IMR-90 (cell line): Measurements from ENCODE around the gene KLHL30. TPM values are rescaled to one million over a fixed set of nuclear protein-coding genes. Genes with fewer than 3 reads are reported as not detected.

ENCODE experiments used
- ATAC-seq: fragments of 200-7000 bp; cut with Tn5 transposase; 2 replicates; pipeline ENCODE4 v1.9.1; 2020; ENCODE audit warnings: low read depth, mild to moderate bottlenecking, moderate library complexity
- BruUV-seq: library from RNA; stranded (reverse); fragments of 400-500 nt; replicated peaks from 2 replicates; lab custom pipeline; 2021; lab: Mats Ljungman, UMichigan
- CTCF ChIA-PET: fragments of 300-600 bp; formaldehyde crosslinking; extraction: SDS; loops from one replicate; lab custom pipeline; 2021; ENCODE audit warnings: antibody characterized with exemption; lab: Yijun Ruan, JAX
- POLR2A ChIA-PET: fragments of 300-600 bp; sonication (Branson Sonifier 250); formaldehyde crosslinking; loops from one replicate; lab custom pipeline; 2022; ENCODE audit warnings: antibody characterized with exemption; ENCODE audit not compliant: unreplicated experiment; lab: Charles Lee
- DNase-seq: peaks from one replicate; pipeline ENCODE4 v3.0.0; 2013
- H2AFZ ChIP-seq: replicated peaks from 2 replicates; pipeline ENCODE3; 2013; ENCODE audit warnings: low read length, mild to moderate bottlenecking; ENCODE audit not compliant: poor library complexity
- H2AK5ac ChIP-seq: 2 replicates; pipeline ENCODE4 v1.6.1; 2013; ENCODE audit warnings: low read depth, low read length, inconsistent platforms
- H2AK9ac ChIP-seq: replicated peaks from 2 replicates; pipeline ENCODE3; 2013; ENCODE audit warnings: mild to moderate bottlenecking, low read depth, low read length, moderate library complexity; ENCODE audit not compliant: poor library complexity
- H2BK120ac ChIP-seq: 2 replicates; pipeline ENCODE4 v1.6.1; 2013; ENCODE audit warnings: low read depth, low read length, inconsistent platforms
- H2BK15ac ChIP-seq: 3 replicates; pipeline ENCODE4 v1.6.1; 2013; ENCODE audit warnings: low read depth, low read length, inconsistent platforms
- H2BK20ac ChIP-seq: 2 replicates; pipeline ENCODE4 v1.6.1; 2013; ENCODE audit warnings: low read depth, mild to moderate bottlenecking, inconsistent platforms, low read length, moderate library complexity
- H2BK5ac ChIP-seq: 2 replicates; pipeline ENCODE4 v1.6.1; 2013; ENCODE audit warnings: mild to moderate bottlenecking, low read depth, low read length, inconsistent platforms; ENCODE audit not compliant: poor library complexity, severe bottlenecking
- H3K14ac ChIP-seq: replicated peaks from 2 replicates; pipeline ENCODE4 v1.6.1; 2013; ENCODE audit warnings: low read depth, low read length, inconsistent platforms
- H3K18ac ChIP-seq: 2 replicates; pipeline ENCODE4 v1.6.1; 2013; ENCODE audit warnings: low read depth, low read length, control low read depth
- H3K23ac ChIP-seq: 2 replicates; pipeline ENCODE4 v1.6.1; 2013; ENCODE audit warnings: low read depth, low read length, inconsistent platforms
- H3K27ac ChIP-seq: 2 replicates; pipeline ENCODE4 v1.5.1; 2013; ENCODE audit warnings: mild to moderate bottlenecking, control low read depth, low read length; ENCODE audit not compliant: insufficient read depth
- H3K27me3 ChIP-seq: 2 replicates; pipeline ENCODE4 v1.6.1; 2013; ENCODE audit warnings: low read length; ENCODE audit not compliant: control insufficient read depth, insufficient read depth
- H3K36me3 ChIP-seq: 2 replicates; pipeline ENCODE4 v1.6.1; 2013; ENCODE audit warnings: low read length, mixed read lengths; ENCODE audit not compliant: control insufficient read depth, insufficient read depth
- H3K4ac ChIP-seq: 2 replicates; pipeline ENCODE4 v1.6.1; 2013; ENCODE audit warnings: low read depth, low read length, inconsistent platforms
- H3K4me1 ChIP-seq: 2 replicates; pipeline ENCODE4 v1.6.1; 2013; ENCODE audit warnings: low read length, mixed read lengths; ENCODE audit not compliant: control insufficient read depth, insufficient read depth
- H3K4me2 ChIP-seq: 2 replicates; pipeline ENCODE4 v1.6.1; 2013; ENCODE audit warnings: low read depth, mild to moderate bottlenecking, control low read depth, low read length, moderate library complexity
- H3K4me3 ChIP-seq: 2 replicates; pipeline ENCODE4 v1.5.1; 2013; ENCODE audit warnings: low read depth, mild to moderate bottlenecking, control low read depth, low read length, moderate library complexity; ENCODE audit not compliant: insufficient read depth
- H3K56ac ChIP-seq: 2 replicates; pipeline ENCODE4 v1.6.1; 2013; ENCODE audit warnings: low read length, inconsistent platforms; ENCODE audit not compliant: insufficient read depth; ENCODE audit errors: extremely low read depth
- H3K79me1 ChIP-seq, 2 experiments: 2 replicates each; pipeline ENCODE4 v1.6.1; 2013; ENCODE audit warnings: low read length in 2 of 2, inconsistent platforms in 1 of 2, low read depth in 1 of 2
- H3K9ac ChIP-seq: 2 replicates; pipeline ENCODE4 v1.6.1; 2013; ENCODE audit warnings: low read depth, low read length, control low read depth
- H3K9me1 ChIP-seq: 2 replicates; pipeline ENCODE4 v1.6.1; 2013; ENCODE audit warnings: low read length, inconsistent platforms; ENCODE audit not compliant: insufficient read depth
- H3K9me3 ChIP-seq: 2 replicates; pipeline ENCODE4 v1.6.1; 2013; ENCODE audit warnings: low read length; ENCODE audit not compliant: control insufficient read depth, insufficient read depth
- H4K20me1 ChIP-seq: 2 replicates; pipeline ENCODE4 v1.6.1; 2013; ENCODE audit warnings: low read length, inconsistent platforms; ENCODE audit not compliant: insufficient read depth
- H4K5ac ChIP-seq: 2 replicates; pipeline ENCODE4 v1.6.1; 2013; ENCODE audit warnings: mild to moderate bottlenecking, low read depth, low read length, control low read depth
- H4K8ac ChIP-seq, 2 experiments: 2 replicates each; pipeline ENCODE4 v1.6.1; 2013; ENCODE audit warnings: low read depth in 2 of 2, low read length in 2 of 2, control low read depth in 1 of 2, inconsistent platforms in 1 of 2
- H4K91ac ChIP-seq: 2 replicates; pipeline ENCODE4 v1.6.1; 2013; ENCODE audit warnings: low read depth, low read length, inconsistent platforms; ENCODE audit not compliant: insufficient read depth
- CHD1 ChIP-seq: IDR thresholded peaks from 2 replicates; pipeline ENCODE4 v1.6.1; 2012; ENCODE audit warnings: low read depth, low read length, improper control_type of control experiment
- FOS ChIP-seq: fragments of 150-350 bp; IDR thresholded peaks from 2 replicates; pipeline ENCODE4 v1.6.1; 2016; ENCODE audit warnings: low read depth, low read length
- MAFK ChIP-seq: IDR thresholded peaks from 2 replicates; pipeline ENCODE4 v1.6.1; 2012; ENCODE audit warnings: low read depth, low read length, improper control_type of control experiment
- MAZ ChIP-seq: IDR thresholded peaks from 2 replicates; pipeline ENCODE4 v1.6.1; 2012; ENCODE audit warnings: low read depth, mild to moderate bottlenecking, low read length, improper control_type of control experiment, moderate library complexity, borderline replicate concordance
- NFE2L2 ChIP-seq: fragments of 150-350 bp; IDR thresholded peaks from 2 replicates; pipeline ENCODE4 v1.6.1; 2016; ENCODE audit warnings: low read depth, mild to moderate bottlenecking, low read length
- RCOR1 ChIP-seq: IDR thresholded peaks from 2 replicates; pipeline ENCODE4 v1.6.1; 2012; ENCODE audit warnings: mild to moderate bottlenecking, low read length, improper control_type of control experiment; ENCODE audit not compliant: insufficient replicate concordance
- SMC3 ChIP-seq: fragments of 150-350 bp; IDR thresholded peaks from 2 replicates; pipeline ENCODE4 v1.6.1; 2016; ENCODE audit warnings: low read depth, mild to moderate bottlenecking, antibody characterized with exemption, low read length, moderate library complexity
- WGBS, 2 experiments: methylation state at CpG; one replicate each; pipeline versions ENCODE4 v1.1.5 to v1.1.7; 2013; ENCODE audit warnings: missing lambda C conversion rate in 2 of 2; ENCODE audit not compliant: insufficient read length in 1 of 2; ENCODE audit errors: extremely low coverage in 2 of 2; 5-methylcytosine and 5-hydroxymethylcytosine counted together
- dilution Hi-C: fragments of 300-500 bp; cut with HindIII; formaldehyde crosslinking; loops from one replicate; pipeline ENCODE4 v1.14.3; 2018; ENCODE audit warnings: low sequenced_read_pairs; ENCODE audit not compliant: unreplicated experiment
- in situ Hi-C: fragments of 300-500 bp; cut with MboI; formaldehyde crosslinking; loops from 3 replicates; pipeline ENCODE4 v1.14.3; 2019; ENCODE audit warnings: low sequenced_read_pairs, inconsistent platforms, mixed read lengths
- intact Hi-C: fragments of 100-400 bp; cut with micrococcal nuclease; formaldehyde crosslinking; loops from 2 replicates; pipeline ENCODE4 v1.10.0; 2022
- polyA plus RNA-seq, 3 experiments: library from polyadenylated mRNA; depleted of rRNA; stranded (reverse); fragments of >200 nt; gene quantifications; 2 replicates each; pipeline ENCODE4 v1.2.3, GENCODE V29; 2012; ENCODE audit warnings: low replicate concordance in 1 of 3
- total RNA-seq: library from RNA; depleted of rRNA; stranded (reverse); fragments of >200 nt; gene quantifications from 2 replicates; pipeline ENCODE4 v1.2.3, GENCODE V29; 2012
- TF ChIP-seq, protein P1 (sequence below): fragments of 150-350 bp; IDR thresholded peaks from 2 replicates; pipeline ENCODE4 v1.6.1; 2017; ENCODE audit warnings: mild to moderate bottlenecking, antibody characterized with exemption, low read length, low read depth
- TF ChIP-seq, protein P2 (sequence below): conservative IDR thresholded peaks from 2 replicates; pipeline ENCODE4 v1.5.1; 2012; ENCODE audit warnings: mild to moderate bottlenecking, low read depth, low read length, improper control_type of control experiment
- TF ChIP-seq, protein P3 (sequence below): fragments of 150-350 bp; IDR thresholded peaks from 2 replicates; pipeline ENCODE4 v1.6.1; 2016; ENCODE audit warnings: low read depth, mild to moderate bottlenecking, low read length, moderate library complexity, borderline replicate concordance

Gene KLHL30
- total and polyA plus RNA-seq, 2 of the 4 experiments (the other 2 are of a cell fraction) = under 0.01 to 0.03 TPM

DNA sequence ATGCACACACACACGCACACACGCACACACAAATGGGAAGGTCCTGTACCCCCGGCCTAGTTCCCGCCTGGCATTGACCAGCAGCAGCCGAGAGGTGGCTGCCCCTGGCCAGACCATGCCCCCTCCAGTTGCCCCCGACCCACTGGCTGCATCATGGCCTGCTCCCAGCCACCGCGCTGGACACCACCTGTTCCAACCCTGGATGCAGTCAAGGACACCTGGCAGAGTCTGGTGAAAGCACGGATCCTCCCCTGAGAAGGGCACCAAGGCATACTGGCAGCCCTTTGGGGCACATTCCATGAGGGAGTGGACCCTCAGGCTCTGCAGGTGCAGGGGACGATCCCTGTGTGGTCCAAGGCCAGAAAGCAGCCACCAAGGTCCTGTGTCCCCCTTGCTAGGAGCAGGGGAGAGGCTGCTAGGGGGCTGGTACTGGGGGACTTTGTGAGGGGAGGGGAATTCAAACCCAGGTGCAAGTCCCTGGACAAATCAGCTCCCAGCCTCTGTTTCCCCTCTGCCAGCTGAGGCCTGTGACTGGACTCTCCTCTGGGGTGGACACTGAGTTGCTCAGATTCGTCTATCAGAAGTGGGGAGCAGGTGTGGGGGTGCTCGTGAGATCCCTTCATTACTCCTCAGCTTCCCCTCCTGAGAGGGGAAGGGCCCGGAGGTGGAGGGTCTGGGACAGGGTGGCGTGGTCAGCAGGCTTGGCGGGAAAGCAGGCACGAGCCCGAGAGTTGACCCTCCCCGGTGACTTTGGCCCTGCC is 34.8 kb upstream of the KLHL30 start:
- intact Hi-C loops = no loop called here

More for the DNA sequence above, 34.8 kb upstream of the KLHL30 start:
- no peaks in the 10 kb centered on the region for H4K20me1 ChIP-seq
- H3K14ac ChIP-seq = no peak overlapping the region
- DNase-seq (no peak), ATAC-seq (no peak)
- no peak overlapping the region for H2AK9ac ChIP-seq
- no peak overlapping the region for H3K4ac ChIP-seq
- H2BK20ac ChIP-seq = no peak overlapping the region
- BruUV-seq = no TSS peak
- H3K4me3 ChIP-seq = no peak overlapping the region
- H3K79me1 ChIP-seq = no peaks in the 10 kb centered on the region
- no peaks in the 10 kb centered on the region; the same call in 1 of the 2 replicates for H3K27me3 ChIP-seq
- H3K36me3 ChIP-seq = no peaks in the 10 kb centered on the region
- H3K27ac ChIP-seq = no peak overlapping the region
- H3K18ac ChIP-seq = no peak overlapping the region
- no peak overlapping the region for H3K9ac ChIP-seq
- no peaks in the 10 kb centered on the region for H3K9me3 ChIP-seq
- H3K4me1 ChIP-seq = no peaks in the 10 kb centered on the region
- 84% methylated on average over 10 of the region's 18 CpGs; no CpG with 5 or more reads in 1 of the 2 experiments for WGBS, 2 experiments
- no peaks in the 10 kb centered on the region for H3K9me1 ChIP-seq
- TF ChIP-seq, protein P1, sequence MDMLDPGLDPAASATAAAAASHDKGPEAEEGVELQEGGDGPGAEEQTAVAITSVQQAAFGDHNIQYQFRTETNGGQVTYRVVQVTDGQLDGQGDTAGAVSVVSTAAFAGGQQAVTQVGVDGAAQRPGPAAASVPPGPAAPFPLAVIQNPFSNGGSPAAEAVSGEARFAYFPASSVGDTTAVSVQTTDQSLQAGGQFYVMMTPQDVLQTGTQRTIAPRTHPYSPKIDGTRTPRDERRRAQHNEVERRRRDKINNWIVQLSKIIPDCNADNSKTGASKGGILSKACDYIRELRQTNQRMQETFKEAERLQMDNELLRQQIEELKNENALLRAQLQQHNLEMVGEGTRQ = no peak
- TF ChIP-seq SMC3 (no peak), NFE2L2 (no peak), FOS (no peak), MAFK (no peak), RCOR1 (no peak), MAZ (no peak), CHD1 (no peak)
- TF ChIP-seq, protein P2, sequence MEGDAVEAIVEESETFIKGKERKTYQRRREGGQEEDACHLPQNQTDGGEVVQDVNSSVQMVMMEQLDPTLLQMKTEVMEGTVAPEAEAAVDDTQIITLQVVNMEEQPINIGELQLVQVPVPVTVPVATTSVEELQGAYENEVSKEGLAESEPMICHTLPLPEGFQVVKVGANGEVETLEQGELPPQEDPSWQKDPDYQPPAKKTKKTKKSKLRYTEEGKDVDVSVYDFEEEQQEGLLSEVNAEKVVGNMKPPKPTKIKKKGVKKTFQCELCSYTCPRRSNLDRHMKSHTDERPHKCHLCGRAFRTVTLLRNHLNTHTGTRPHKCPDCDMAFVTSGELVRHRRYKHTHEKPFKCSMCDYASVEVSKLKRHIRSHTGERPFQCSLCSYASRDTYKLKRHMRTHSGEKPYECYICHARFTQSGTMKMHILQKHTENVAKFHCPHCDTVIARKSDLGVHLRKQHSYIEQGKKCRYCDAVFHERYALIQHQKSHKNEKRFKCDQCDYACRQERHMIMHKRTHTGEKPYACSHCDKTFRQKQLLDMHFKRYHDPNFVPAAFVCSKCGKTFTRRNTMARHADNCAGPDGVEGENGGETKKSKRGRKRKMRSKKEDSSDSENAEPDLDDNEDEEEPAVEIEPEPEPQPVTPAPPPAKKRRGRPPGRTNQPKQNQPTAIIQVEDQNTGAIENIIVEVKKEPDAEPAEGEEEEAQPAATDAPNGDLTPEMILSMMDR = no peak
- TF ChIP-seq, protein P3, sequence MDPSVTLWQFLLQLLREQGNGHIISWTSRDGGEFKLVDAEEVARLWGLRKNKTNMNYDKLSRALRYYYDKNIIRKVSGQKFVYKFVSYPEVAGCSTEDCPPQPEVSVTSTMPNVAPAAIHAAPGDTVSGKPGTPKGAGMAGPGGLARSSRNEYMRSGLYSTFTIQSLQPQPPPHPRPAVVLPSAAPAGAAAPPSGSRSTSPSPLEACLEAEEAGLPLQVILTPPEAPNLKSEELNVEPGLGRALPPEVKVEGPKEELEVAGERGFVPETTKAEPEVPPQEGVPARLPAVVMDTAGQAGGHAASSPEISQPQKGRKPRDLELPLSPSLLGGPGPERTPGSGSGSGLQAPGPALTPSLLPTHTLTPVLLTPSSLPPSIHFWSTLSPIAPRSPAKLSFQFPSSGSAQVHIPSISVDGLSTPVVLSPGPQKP = no peak
- no peak overlapping the region for H2BK5ac ChIP-seq
- H4K5ac ChIP-seq = no peak overlapping the region
- no peak overlapping the region for H3K56ac ChIP-seq
- no peak overlapping the region for H2AK5ac ChIP-seq
- ChIA-PET CTCF (no interaction called here), POLR2A (no interaction called here)
- in situ Hi-C loops = no loop called here
- dilution Hi-C loops = no loop called here
- H4K91ac ChIP-seq = no peak overlapping the region
- no peak overlapping the region for H2AFZ ChIP-seq
- H3K23ac ChIP-seq = no peak overlapping the region
- no peak overlapping the region for H2BK120ac ChIP-seq
- H3K4me2 ChIP-seq = no peak overlapping the region
- H4K8ac ChIP-seq = no peak overlapping the region
- no peak overlapping the region for H2BK15ac ChIP-seq
